ENCODE data around the gene CSF2.

CSF2 gene

GRCh38 chr5:132055808-132056609 is 17.6 kb upstream of the CSF2 start:
- POLR2A ChIA-PET = no interaction called here
- no peak for TF ChIP-seq CTCF (IDR thresholded peaks at IDR 0.05; ENCODE audit: insufficient read depth, low read length, missing control alignments)
- DNase-seq (ENCODE audit: low read depth, low spot score) = no peak
- no peak overlapping the region for H3K4me3 ChIP-seq (ENCODE audit: low read depth, low read length)
- CTCF ChIA-PET = interaction anchor here (0.6 to 6.3 kb wide), 4 partner anchors 7 to 466 kb away, joined by 3 to 61 read pairs (median 4); partner anchors contain the start of gene IL3

DNA sequence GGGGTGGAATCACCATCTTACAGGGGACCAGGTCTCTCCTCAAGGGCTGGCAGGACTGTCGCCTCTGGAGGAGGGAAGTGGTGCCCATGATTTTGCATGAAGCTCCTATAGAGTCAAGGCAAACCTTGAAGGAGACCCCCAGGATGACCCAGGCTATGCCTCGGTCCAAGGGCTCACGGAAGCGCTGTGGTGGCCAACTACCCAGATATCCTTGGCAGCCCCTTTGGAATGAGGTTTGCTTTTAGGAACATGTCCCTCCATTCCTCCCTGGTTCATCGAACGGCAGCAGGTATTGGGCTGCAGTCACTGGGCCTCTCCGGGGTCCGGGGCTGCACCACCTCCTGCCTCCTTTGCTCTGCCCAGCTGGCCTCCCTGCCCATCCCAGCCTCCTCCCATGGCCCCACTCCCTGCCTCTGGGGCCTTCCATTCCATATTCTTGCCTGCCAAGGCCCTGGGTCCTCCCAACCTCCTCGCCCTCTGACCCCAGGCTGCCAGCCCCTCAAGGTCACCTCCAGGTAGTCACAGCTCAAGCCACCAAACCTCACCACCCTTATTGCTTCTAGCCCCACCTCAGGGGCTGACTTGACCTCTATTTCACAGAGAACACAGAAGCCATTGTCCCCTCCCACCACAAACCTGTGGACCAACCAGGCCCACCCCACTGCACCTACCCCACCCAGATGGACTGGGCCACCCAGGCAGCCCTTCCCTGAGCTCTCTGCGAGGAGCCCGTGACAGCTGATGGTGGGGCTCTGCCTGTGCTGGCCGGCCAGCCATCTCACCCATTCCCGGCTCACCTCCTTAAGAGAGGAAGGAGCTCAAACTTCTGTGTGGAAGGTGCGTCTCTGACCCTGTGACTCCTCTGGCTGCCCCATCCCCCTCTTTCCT is 16.7 kb upstream of the CSF2 start:
- no peak overlapping the region for H3K4me3 ChIP-seq (ENCODE audit: low read depth, low read length)
- TF ChIP-seq CTCF (IDR thresholded peaks at IDR 0.05; ENCODE audit: insufficient read depth, low read length, missing control alignments) = no peak
- no peak for DNase-seq (ENCODE audit: low read depth, low spot score)
- ChIA-PET POLR2A (no interaction called here), CTCF (interaction anchor here (0.6 to 6.3 kb wide), 4 partner anchors 6 to 467 kb away, joined by 3 to 61 read pairs (median 4); partner anchors contain the start of gene IL3)

DNA sequence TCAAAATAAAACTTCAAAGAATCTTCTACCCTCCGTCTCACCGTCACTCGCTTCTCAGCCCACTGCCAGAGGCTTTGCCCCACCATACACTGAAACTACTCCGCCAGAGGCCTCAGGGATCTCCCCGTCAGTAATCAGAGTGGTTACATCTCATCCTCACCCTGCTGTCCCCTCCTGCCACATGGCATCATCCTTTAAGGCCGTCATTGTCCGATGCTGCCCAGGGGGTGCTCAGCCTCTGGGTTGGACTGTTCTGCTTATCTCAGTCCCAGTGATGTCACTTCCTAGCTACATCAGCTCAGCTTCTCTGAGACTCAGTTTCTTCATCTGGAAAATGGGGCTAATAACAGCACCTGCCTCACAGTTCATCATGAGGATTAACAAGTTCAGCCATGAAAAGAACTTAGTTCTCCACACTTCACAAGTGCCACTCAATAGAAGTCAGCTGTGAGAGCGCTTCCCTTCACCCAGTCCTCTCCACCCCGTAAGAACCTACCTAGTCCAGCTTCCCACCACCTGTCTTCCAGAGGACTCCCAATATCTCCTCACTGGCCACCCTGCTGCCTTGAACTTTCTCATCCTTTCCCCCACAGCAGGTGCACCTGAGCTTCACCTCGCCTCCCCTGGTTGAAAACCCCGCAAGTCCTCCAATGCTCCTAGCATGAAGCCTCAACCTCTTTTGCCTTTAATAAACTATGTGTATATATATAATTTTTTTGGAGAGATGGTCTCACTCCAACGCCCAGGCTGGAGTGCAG is 15.9 kb upstream of the CSF2 start:
- ChIA-PET POLR2A (no interaction called here), CTCF (interaction anchor here (1.5 kb wide), 1 partner anchor 76 kb away, joined by 3 read pairs; no protein-coding TSS in a partner anchor)
- DNase-seq (ENCODE audit: low read depth, low spot score) = no peak
- no peak for TF ChIP-seq CTCF (IDR thresholded peaks at IDR 0.05; ENCODE audit: insufficient read depth, low read length, missing control alignments)
- H3K4me3 ChIP-seq (ENCODE audit: low read depth, low read length) = no peak overlapping the region

DNA sequence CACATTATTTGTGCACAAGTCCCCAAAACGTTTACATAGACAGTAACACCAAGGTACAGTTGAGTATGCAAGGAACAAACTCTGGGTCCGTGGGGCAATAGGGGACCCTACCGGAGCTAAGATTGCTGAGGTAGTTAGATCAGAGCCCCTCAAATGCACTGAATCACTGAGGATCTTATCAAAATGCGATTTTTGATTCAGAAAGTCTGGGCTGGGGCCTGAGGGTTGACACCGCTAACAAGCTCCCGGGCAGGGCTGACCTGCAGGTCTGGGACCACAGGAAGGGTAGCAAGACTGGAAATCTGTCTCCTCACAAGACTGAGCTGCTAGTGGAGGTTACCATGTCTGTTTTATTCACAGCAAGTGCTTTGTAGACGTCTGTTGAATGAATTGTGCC is 14.9 kb upstream of the CSF2 start:
- ChIA-PET POLR2A (no interaction called here), CTCF (interaction anchor here (0.9 to 1.5 kb wide), 2 partner anchors 75 to 469 kb away, joined by 3 read pairs; no protein-coding TSS in a partner anchor)
- no peak for DNase-seq (ENCODE audit: low read depth, low spot score)
- H3K4me3 ChIP-seq (ENCODE audit: low read depth, low read length) = no peak overlapping the region
- no peak for TF ChIP-seq CTCF (IDR thresholded peaks at IDR 0.05; ENCODE audit: insufficient read depth, low read length, missing control alignments)

GRCh38 chr5:132059043-132059695 is 14.4 kb upstream of the CSF2 start:
- no peak overlapping the region for H3K4me3 ChIP-seq (ENCODE audit: low read depth, low read length)
- no peak for TF ChIP-seq CTCF (IDR thresholded peaks at IDR 0.05; ENCODE audit: insufficient read depth, low read length, missing control alignments)
- CTCF ChIA-PET = interaction anchor here (0.9 to 1.5 kb wide), 2 partner anchors 75 to 470 kb away, joined by 3 read pairs; no protein-coding TSS in a partner anchor
- DNase-seq (ENCODE audit: low read depth, low spot score) = no peak
- POLR2A ChIA-PET = no interaction called here

All from AG04449 (cell line).